HG03354 (cell line): ENCODE data around the gene TSKU.

Experiments
- ATAC-seq: cut with Tn5 transposase; IDR thresholded peaks from one replicate; pipeline ENCODE4 v1.9.1; 2021; ENCODE audit warnings: mild to moderate bottlenecking; ENCODE audit not compliant: unreplicated experiment, poor library complexity, severe bottlenecking

Gene TSKU

DNA sequence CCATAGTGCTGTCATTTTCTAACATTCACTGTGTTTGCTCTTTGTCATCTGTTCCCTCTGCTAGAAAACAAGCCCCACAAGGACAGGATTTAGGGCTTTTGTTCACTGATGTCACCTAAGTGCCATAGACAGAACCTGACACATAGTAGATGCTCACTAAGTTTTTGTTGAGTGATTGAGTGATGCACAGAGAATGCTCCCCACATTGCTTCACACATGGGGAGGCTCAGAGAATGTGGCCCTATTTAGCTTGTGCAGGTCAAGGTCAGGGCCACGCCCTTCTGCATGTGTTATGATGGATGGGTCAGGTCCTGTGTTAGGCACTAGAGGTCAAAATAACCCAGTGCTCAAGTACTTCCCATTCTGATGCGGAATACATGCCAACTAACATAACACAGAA lies 33.1 kb upstream of the TSKU start:
- no peak for ATAC-seq

DNA sequence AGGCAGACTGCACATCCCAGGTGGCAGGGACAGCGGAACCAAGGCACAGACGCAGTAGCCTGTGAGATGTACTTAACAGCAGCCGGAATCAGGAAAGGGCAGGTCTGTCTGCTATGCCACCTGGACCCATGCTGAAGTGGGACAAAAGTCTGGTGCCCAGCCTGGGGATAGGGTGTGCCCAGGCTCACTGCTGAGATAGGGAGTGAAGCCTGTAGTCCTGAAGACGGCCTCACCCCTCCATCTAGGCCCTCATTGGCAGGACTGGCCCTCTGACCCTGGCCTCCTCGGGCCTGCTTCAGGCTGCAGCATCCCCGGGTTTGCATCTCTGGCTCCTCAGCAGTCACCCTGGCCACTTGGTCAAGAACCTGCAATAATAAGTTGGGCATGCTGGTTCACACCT lies 32.4 kb upstream of the TSKU start:
- no peak for ATAC-seq

DNA sequence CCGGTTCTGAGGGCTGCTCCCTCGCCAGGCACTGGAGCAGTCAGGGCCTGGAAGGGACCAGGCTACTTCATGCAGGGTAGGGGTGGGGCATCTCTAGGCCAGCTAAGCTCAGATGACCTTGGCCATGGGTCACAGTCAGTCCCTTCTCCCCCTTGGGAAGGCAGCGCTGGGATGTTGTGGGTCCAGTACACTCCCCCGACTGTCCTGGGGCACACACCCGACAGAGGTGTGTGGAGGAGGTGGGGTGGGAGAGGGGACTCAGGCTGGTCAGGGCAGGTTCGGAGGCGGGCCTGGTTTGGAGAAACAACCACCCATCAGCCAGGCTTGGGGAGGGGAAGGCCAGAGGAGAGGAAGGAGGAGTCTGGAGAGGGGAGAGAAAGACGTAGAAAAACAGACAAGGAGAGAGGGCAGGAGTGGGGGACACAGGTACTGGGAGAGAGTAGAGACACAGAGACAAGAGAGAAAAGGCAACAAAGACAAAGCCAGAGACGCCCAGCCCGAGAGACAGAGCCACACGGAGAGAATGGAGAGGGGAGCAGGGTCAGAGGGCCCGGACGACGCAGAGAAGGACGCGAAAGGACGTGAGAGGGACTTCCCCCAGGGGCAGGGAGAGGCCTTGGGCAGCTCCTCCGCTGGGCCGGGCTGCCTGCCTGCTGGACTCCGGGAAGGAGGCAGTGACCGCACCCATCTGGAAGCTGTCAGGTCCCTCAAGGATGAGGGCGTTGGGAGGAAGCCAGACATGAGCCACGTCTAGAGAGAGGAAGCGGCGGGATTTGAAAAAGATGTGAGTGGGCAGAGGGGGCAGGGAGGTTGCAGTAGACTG lies 30.6 kb upstream of the TSKU start:
- ATAC-seq, result no peak

DNA sequence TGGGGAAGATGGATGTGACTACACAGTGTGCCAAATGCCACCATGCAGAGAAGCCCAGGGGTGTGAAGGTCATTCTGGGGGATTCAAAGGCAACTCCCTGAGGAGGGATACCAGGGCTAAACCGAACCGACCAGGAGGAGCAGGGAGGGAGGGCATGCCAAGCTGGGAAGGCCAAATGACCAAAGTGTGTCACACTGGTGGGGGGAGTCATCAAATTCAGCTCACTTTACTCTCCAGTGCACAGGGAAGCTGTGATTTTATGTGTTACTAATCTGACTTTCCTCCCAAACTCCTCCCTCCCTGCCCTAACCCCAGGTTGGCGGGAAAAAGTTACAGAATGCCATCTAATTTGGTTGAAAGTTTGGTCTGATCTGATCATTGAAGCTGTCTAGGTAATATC lies 29.7 kb upstream of the TSKU start:
- no peak for ATAC-seq

DNA sequence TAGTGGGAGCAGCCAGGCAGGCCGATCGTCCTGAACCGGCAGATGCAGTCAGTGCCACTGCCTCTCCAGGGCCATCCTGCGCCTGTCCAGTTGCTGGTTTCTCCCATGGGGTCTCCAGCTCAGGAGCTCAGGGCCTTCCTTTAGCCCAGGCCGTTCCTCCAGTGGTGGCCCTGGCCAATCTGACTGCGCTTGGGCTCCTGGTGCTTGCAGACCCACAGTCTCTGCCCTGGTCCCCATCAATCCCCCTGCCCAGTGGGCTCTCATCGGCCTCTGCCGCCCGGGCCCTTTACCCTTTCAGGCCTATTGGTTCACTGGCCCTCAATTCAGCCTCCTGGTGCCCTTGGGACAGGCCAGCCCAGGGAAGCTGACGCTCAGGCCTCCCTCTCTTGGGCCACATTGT lies 29.2 kb upstream of the TSKU start:
- ATAC-seq, result no peak

DNA sequence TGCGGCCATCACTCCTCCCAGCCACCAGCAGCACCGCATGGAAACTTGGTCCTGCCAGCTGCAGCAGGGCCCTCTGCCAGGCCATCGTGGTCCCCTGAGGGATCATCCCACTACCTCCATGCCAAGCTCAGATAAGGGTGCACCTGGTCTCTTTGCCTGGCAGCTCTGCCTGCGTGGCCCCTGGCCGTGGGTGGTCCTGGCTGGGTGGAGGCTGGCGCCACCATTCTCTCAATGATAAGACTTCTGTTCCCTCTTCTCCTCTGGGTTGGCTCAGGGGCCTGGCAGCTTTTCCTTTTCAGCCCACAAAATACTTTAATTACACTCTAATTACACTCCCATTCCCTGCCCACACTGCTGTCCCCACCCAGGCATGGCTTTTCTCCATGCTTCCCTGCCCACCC lies 26.8 kb upstream of the TSKU start:
- ATAC-seq, result no peak

DNA sequence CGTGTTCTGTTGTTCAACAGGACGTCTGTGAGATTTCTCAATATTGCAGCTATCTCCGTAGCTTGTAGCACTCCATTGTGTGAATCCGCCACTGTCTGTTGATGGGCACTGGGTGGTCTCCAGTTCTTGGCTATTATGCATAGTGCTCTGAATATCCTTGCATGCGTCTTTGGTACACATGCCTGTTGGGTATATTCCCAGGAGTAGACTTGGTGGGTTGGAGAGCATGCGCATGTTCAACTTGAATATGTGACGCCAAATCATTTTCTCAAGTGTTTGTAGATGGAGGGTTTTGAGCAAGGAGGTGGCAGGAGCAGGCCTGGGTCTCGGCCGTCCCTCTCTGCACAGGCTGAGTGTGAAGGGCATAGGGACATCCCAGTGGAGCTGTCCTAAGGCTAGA lies 24.8 kb upstream of the TSKU start:
- ATAC-seq, result no peak

DNA sequence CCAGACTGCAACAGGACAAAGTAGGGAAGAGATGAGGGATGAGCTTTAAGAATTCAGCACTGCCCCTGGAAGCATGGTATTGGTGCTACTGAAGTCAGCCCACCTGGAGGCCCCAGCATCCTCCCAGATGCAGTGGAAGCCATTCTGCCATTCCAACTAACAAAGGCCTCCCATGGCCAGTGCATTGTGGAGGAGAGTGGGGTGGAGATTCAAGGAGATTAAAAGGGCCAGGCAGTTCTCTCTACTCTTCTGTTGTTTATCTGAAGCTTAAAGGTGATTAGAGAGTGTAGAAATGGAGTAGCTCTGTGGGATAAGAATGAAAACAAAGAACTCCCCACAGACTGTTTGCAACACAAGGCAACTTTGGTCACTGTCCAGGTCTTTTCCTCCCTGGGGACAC lies 24.1 kb upstream of the TSKU start:
- ATAC-seq, result no peak

DNA sequence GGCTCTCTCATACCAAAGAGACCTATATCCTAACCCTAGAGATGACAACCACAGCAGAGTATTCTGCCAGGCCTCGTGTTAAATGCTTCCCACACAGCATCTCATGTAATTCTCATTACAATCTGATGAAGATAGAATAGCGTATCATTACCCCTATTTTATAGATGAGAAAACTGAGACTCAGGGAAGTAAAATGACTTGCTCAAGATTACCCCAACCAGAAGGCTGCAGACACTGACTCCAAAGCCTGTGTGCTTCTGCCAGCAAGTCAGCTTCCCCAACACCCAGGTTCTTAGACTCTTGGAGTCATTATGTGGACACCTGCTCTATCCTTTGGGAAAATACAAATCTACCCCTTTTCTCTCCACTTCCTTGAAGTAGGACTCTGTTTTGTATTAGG lies 23.6 kb upstream of the TSKU start:
- ATAC-seq, result no peak

DNA sequence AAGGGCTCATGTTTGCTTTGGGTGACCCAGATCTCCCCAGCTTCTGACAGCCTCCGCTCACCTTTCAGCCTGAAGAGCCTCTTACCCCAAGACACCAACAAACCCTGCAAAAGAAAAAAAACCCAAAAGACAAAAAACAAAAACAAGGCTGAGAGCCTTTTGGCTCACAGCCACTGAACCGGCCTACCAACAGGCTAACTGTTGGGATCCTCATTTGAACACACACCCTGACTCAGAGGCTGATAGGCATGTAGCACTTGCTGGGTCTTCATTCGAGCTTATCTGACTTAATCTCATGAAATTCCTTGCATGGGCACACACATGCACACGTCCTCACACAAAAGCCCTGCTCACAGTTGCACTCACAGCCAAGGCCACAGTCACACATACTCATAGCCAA lies 22.9 kb upstream of the TSKU start:
- ATAC-seq, result no peak

DNA sequence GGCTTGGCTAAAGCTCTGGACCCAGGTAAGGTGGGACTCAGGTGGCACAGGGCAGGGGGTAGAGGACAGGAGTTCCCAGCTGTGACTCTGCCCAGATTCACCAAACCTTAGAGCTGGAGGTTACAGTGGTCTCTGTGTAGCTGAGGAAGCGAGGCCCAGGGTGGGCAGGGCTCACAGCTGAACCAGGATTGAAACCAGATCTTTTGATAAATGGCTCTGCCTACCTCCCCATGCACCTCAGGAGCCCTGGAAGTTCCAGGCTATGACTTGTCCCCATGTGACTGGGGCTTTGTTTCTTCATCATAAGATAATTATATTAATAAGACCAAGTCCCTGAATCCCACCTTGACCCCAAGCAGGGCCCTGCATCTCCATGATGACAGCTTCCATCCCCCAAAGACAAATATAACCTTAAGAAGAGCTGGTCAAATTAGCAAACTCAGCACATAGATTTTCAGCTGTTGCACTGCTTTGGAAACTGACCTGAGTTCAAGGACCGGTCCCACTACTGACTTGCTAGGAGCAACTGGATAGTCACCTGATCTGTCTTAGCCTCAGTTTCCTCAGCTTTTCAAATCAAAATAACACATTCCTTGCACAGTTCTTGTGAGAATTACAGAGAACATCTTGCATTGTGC lies 21.3 kb upstream of the TSKU start:
- ATAC-seq, result no peak

DNA sequence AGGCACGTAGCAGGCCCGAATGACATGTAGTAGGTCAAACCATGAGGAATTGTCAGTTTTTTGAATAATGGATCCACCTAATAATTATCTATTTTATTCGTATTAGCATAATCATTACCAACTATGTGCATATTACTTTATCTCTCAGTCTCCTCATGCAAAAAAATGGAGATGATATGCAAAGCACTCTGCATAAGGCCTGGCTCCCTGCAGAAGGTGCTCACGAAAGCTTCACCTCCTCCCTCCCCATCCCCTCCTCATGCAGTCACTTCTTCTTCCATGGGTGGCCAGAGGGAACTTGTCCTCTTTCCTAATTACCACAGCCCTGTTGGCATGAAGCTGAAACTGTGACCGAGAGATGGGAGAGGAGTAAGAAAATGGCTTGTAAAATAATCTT lies 20.8 kb upstream of the TSKU start:
- ATAC-seq, result no peak

DNA sequence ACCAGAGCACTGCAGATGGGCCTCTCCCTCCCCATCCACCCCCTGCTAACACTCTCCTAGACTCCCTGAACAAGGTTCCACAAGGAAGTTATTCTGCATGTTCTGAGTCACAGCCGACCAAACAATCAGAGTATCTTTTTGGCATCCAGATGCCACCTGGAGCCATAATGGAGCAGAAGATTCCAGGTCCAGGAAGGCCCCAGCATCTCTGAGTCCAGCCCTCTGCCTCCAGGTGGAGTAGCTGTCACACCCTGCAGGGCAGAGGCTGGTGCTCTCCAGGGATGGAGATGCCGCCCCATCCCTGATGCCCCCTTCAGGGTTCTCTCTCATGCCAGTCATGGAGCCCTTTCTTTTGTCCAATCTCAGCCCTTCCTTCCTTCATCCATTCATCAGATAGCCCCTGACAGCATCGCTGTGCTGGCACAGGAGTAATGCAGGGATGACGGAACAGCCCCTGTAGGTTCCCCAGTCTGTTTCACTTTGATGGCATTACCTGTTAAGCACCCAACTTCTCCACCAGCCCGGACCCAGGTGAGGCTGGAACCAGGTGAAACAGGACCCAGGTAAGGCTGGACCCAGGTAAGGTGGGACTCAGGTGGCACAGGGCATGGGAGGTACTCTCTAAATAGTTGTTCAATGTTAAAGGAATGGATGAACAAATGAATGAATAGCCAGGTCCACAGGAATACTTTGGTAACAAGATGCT lies 20.1 kb upstream of the TSKU start:
- no peak for ATAC-seq

DNA sequence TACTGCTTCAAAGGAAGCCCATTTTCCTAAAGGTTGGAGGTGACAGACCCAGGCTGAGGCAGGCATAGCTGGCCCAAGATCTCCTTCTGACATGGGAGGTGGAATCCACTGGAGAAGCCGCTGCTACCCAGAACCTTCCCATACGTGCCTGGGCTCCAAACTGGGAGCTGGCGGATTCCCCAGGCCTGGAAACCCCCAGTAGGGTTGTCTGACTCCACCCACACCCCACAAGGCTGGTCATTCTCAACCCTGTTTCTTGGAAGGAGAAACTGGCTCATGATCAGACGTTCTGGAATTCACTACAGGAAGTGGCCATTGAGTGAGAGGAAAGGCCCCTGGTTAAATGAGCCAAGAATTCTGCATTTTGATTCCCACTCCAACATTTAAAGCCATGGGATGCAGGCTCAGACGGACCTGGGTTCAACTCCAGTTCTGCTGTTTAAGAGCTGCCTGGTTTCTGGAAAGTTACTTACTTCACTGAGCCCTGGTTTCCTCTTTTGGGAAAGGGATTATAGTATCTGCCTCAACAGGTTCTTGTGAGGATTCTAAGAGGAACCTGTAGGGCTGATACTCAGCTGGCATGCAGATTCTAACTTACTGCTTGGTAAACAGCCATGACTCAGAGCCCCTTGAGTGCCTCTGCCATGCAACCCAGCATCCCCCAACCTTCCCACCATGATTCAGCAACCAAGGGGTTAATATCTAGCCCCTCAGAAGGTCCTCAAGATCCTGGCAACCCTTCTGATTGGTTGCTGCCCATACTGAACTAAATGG lies 19.4 kb upstream of the TSKU start:
- no peak for ATAC-seq

DNA sequence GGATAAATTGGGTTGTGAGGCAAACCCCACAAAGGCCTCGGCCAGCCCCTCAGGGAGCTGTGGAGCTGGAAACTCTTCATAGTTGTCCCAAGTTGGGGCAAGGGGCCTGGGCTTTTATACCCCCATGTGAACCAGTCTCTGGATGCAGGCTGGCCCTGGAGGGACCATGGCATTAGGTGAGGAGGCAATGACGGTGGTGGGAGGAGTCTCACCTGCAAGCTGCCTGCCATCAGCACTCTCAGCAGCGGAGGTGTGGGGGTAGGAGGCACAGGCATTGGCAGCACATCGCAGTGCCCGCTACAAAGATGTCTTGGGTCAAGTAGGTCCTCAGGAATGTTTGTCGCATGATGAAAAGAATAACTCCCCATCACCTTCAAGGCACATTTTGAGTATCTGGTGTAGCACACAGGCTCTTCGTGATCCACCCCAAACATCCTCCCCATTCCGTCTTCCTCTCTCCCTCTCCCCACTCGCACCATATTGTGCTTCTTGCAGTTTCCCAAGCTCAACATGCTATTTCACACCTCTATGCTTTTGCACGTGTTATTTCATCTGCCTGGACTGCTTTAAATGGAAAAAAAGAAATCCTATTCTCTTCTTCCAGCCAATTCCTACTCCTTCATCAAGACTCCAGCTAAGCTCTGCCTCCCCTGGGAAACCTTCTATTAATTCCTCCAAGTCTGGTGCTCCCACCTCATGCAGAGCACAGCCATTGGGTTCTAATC lies 18.1 kb upstream of the TSKU start:
- ATAC-seq, result no peak

DNA sequence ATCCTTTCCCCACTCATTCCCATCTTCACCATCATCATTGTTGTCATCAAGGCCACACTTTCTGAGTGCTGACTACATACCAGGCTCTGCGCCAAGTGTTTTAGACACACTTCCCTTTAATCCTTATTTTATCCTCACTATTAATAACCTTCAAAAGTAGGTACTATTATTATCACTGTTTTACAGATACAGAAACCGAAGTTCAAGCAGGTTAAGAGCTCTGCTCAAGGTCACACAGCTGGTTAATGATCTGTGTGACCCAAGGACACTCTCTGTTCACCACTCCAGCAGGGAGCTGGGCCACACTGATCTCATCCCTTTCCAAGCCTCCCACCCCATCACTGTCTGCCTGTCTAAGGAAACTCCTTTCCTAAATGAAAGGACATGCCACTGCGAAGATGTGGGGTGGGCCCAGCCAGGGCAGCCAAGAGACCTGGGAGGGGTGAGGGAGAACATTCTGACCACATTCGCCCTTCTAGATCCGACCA lies 17.2 kb upstream of the TSKU start:
- no peak for ATAC-seq

DNA sequence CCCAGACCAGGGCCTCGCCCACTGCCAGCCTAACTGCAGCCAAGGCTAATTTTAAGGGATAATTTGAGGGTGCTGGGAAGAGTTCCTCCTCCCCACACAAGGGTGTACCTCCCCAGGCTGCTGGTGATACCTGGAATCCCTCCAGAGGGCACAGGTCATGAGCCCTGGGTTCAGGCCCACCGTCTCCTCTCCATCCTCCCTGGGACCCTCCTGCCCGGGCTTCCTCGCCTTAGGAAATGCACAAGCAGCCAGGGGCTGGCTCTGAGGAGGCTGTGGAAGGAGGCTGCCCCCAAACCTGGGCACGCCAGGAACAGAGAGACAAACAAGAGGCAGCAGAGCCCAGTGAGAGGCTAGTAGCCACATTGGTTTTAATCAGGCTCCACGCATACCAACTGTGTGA lies 16.6 kb upstream of the TSKU start:
- no peak for ATAC-seq

DNA sequence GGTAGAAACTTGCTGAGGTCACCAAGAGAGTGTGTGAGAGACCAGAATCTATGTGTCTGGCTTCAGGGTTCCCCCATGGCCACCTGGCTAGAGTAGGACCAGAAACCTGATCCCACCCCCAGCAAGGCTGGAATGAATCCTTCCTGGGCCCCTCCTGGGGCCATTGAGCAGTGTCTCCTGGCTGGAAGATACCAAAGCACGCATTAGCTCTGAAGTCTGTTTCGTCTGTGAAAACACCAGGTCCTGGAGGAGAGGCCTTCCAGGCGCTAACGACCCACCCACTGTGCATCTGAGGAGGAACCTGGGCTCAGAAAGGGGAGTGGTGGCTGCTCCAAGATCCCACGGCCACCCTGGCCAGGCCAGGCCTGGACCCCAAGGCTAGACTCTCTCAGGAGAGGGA lies 15.5 kb upstream of the TSKU start:
- no peak for ATAC-seq

DNA sequence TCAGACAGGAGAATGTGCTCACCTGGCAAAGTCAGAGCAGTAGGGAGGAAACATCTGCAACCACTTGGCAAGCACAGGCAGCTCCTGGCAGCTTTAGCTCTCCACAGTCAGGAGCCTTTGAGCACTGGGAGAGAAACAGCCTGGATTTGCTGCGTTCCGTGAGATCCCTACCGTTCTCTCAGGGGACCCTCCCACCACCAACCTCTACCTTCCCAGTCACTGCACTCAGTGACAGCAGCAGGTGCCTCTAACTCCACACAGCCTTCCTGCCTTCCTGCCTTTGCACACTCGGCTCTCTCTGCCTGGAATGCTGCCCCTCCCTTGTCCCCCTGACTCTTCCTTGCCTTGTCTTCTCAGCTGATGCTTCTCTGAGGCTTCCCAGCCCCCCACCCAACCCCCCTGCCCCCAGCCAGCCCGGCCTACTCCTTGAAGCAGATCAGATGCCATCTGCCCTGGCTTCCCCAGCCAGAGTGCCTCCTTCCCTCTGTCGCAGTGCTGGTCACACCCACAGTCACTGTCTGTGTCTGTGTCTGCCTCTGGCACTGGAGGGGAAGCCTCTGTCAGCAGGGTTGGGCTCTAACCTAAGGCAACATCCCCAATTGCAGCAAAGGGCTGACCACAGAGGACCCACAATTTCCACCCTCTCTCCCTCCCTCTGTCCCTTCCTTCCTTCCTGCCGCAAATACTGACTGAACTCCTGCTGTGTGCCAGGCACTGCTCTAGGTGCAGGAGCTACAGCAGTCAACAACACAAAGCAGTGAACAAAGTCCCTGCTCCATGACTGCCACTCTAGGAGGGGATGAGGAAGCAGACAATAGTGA lies 14.9 kb upstream of the TSKU start:
- ATAC-seq, result no peak
